HepG2 (cell line): ENCODE results near the gene THSD4. TPM values are rescaled to one million over a fixed set of nuclear protein-coding genes. Genes with fewer than 3 reads are reported as not detected.

Experiments
- ATAC-seq: fragments of 200-7000 bp; cut with Tn5 transposase; 3 replicates; pipeline ENCODE4 v1.9.1; 2020; ENCODE audit warnings: mild to moderate bottlenecking, moderate library complexity
- BruUV-seq: library from RNA; stranded (reverse); fragments of 400-500 nt; replicated peaks from 2 replicates; lab custom pipeline; 2021; lab: Mats Ljungman, UMichigan
- CTCF ChIA-PET: fragments of 300-600 bp; formaldehyde crosslinking; extraction: SDS; loops from one replicate; lab custom pipeline; 2021; ENCODE audit warnings: low total read pairs, inconsistent platforms, low intra/inter-chr PET ratio; lab: Yijun Ruan, JAX
- POLR2A ChIA-PET: fragments of 350-600 bp; sonication (Branson Sonifier 250); formaldehyde crosslinking; loops from one replicate; lab custom pipeline; 2020; ENCODE audit warnings: antibody characterized with exemption, inconsistent platforms; lab: Yijun Ruan, JAX
- DNase-seq: peaks from one replicate; pipeline ENCODE4 v3.0.0-alpha.2; 2015; ENCODE audit warnings: low spot score
- FAIRE-seq: peaks from 3 replicates; lab custom pipeline; 2011; peaks lifted over from hg19 to GRCh38; lab: Jason Lieb, UNC
- H2AFZ ChIP-seq: one replicate; pipeline ENCODE4 v1.6.1; 2011; ENCODE audit warnings: low read length, inconsistent platforms
- H3K27ac ChIP-seq: fragments of 300-600 bp; 3 replicates; pipeline ENCODE4 v1.8.0; 2011; ENCODE audit warnings: mixed run types, mild to moderate bottlenecking, mixed read lengths, low read length, inconsistent platforms; ENCODE audit not compliant: insufficient read depth; ENCODE audit errors: extremely low read length
- H3K27me3 ChIP-seq, 2 experiments: fragments of 200-600 bp in 1 of 2; 2 replicates in 1 of 2; 3 replicates in 1 of 2; pipeline versions ENCODE4 v1.6.0 to v1.8.0; 2011; ENCODE audit warnings: low read length in 2 of 2, mild to moderate bottlenecking in 2 of 2, moderate library complexity in 2 of 2, inconsistent platforms in 1 of 2; ENCODE audit not compliant: insufficient read depth in 2 of 2, control insufficient read depth in 1 of 2
- H3K36me3 ChIP-seq, 2 experiments: fragments of 200-600 bp in 1 of 2; replicated peaks in 1 of 2; 2 replicates in 1 of 2; 3 replicates in 1 of 2; pipeline versions ENCODE4 v1.5.1 to v1.8.0; 2011; ENCODE audit warnings: low read length in 2 of 2, inconsistent platforms in 1 of 2; ENCODE audit not compliant: insufficient read depth in 2 of 2, control insufficient read depth in 1 of 2
- H3K4me1 ChIP-seq: 2 replicates; pipeline ENCODE4 v1.5.1; 2012; ENCODE audit warnings: low read length, inconsistent platforms; ENCODE audit not compliant: insufficient read depth
- H3K4me2 ChIP-seq: 2 replicates; pipeline ENCODE4 v1.6.0; 2011; ENCODE audit warnings: low read depth, low read length, inconsistent platforms
- H3K4me3 ChIP-seq, 3 experiments: fragments of 200-600 bp in 1 of 3; sonication (generic), shearing (Covaris generic) in 1 of 3; replicated peaks in 1 of 3; 2 replicates each; pipeline ENCODE4 v1.5.1; 2011 to 2016; ENCODE audit warnings: low read length in 3 of 3, inconsistent platforms in 2 of 3, low read depth in 2 of 3, mild to moderate bottlenecking in 2 of 3, control low read depth in 1 of 3, mixed read lengths in 1 of 3; ENCODE audit not compliant: insufficient read depth in 1 of 3
- H3K79me2 ChIP-seq: one replicate; pipeline ENCODE4 v1.6.1; 2011; ENCODE audit warnings: low read length, inconsistent platforms; ENCODE audit not compliant: insufficient read depth
- H3K9ac ChIP-seq: 2 replicates; pipeline ENCODE4 v1.6.0; 2011; ENCODE audit warnings: mild to moderate bottlenecking, low read depth, low read length, inconsistent platforms; ENCODE audit not compliant: insufficient read depth
- H3K9me3 ChIP-seq: 2 replicates; pipeline ENCODE4 v1.5.1; 2012; ENCODE audit warnings: mild to moderate bottlenecking, low read length
- H4K20me1 ChIP-seq: 2 replicates; pipeline ENCODE4 v1.6.0; 2011; ENCODE audit warnings: inconsistent platforms, mild to moderate bottlenecking, low read length, moderate library complexity; ENCODE audit not compliant: insufficient read depth
- ELF1 ChIP-seq: sonication (generic); formaldehyde crosslinking; IDR thresholded peaks from 2 replicates; pipeline ENCODE4 v1.4.0; 2020; ENCODE audit warnings: missing genetic modification reagents
- REXO4 ChIP-seq: sonication (generic); formaldehyde crosslinking; IDR thresholded peaks from 2 replicates; pipeline ENCODE4 v1.8.0; 2022; ENCODE audit warnings: missing genetic modification reagents, mild to moderate bottlenecking, borderline replicate concordance
- TBP ChIP-seq: sonication (generic); formaldehyde crosslinking; IDR thresholded peaks from 2 replicates; pipeline ENCODE4 v1.5.0; 2020; ENCODE audit warnings: missing genetic modification reagents
- WGBS: methylation state at CpG from one replicate; pipeline ENCODE4 v1.1.6; 2017; ENCODE audit warnings: low lambda C conversion rate; 5-methylcytosine and 5-hydroxymethylcytosine counted together
- in situ Hi-C: cut with HindIII; loops from 2 replicates; pipeline ENCODE4 v1.10.0; 2017; ENCODE audit warnings: low pct_unique_long_range_greater_than_20kb; ENCODE audit not compliant: extremely low pct_ligation_motif_present
- intact Hi-C: fragments of 100-400 bp; cut with micrococcal nuclease; formaldehyde crosslinking; loops from one replicate; pipeline ENCODE4 v1.10.0; 2022; ENCODE audit not compliant: unreplicated experiment
- polyA plus RNA-seq, 8 experiments: library from polyadenylated mRNA; depleted of rRNA in 3 of 8; stranded (reverse) in 7 of 8; unstranded in 1 of 8; fragments of >200 nt; fragmentation: Illumina TruSeq in 4 of 8; extraction: Trizol in 4 of 8; gene quantifications; 2 replicates each; pipeline versions ENCODE4 v1.2.1 to v1.2.3, GENCODE V29; 2011 to 2016; ENCODE audit warnings: low read depth in 4 of 8, missing spikeins in 1 of 8, mixed read lengths in 1 of 8; ENCODE audit not compliant: insufficient read depth in 1 of 8
- total RNA-seq, 5 experiments: library from RNA; depleted of rRNA; stranded (reverse); fragments of >200 nt; fragmentation: Illumina TruSeq; extraction: Trizol; gene quantifications; 2 replicates each; pipeline ENCODE4 v1.2.3, GENCODE V29; 2016; ENCODE audit warnings: low read depth in 1 of 5
- TF ChIP-seq, protein P1 (sequence below), 2 experiments: sonication (generic) in 1 of 2; formaldehyde crosslinking in 1 of 2; IDR thresholded peaks; 2 replicates each; pipeline versions ENCODE4 v1.4.0 to v1.6.1; 2018 to 2020; ENCODE audit warnings: missing genetic modification reagents in 2 of 2, borderline replicate concordance in 1 of 2, low read depth in 1 of 2, mild to moderate bottlenecking in 1 of 2, missing biosample characterization in 1 of 2
- TF ChIP-seq, protein P2 (sequence below): sonication (generic); formaldehyde crosslinking; IDR thresholded peaks from 2 replicates; pipeline ENCODE4 v1.5.0; 2020; ENCODE audit warnings: missing genetic modification reagents
- TF ChIP-seq, protein P3 (sequence below): sonication (generic); formaldehyde crosslinking; IDR thresholded peaks from 2 replicates; pipeline ENCODE4 v1.4.0; 2020; ENCODE audit warnings: missing genetic modification reagents
- TF ChIP-seq, protein P4 (sequence below): sonication (generic); formaldehyde crosslinking; conservative IDR thresholded peaks from 2 replicates; pipeline ENCODE4 v1.5.0; 2020; ENCODE audit warnings: missing genetic modification reagents

The THSD4 gene
- total and polyA plus RNA-seq, 2 of the 13 experiments (the other 11 are each of a cell fraction or from before 2014, with no cell fraction given): 0.07 to 0.21 TPM

DNA sequence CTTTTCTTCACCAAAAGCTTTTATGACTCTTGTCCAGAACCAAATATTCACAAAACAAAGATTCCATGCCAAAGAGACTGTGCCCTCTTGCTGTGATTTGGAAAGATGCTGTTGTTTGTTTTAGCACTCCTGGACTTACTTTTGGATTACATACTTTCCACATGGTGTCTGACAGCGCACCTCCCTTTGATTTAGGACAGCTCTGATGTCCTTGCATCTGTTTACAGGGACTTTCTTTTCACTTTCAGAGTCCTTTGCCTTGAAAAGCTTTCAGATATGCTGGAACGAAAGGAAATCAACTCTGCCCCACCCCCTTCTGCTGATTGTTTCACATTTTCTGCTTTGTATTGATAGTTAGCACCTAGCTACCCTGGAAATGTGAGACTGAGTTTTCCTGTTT is 562.1 kb downstream of the THSD4 start (continued):
- TF ChIP-seq TBP (CRISPR knock-in tag): no peak
- TF ChIP-seq, protein P1, sequence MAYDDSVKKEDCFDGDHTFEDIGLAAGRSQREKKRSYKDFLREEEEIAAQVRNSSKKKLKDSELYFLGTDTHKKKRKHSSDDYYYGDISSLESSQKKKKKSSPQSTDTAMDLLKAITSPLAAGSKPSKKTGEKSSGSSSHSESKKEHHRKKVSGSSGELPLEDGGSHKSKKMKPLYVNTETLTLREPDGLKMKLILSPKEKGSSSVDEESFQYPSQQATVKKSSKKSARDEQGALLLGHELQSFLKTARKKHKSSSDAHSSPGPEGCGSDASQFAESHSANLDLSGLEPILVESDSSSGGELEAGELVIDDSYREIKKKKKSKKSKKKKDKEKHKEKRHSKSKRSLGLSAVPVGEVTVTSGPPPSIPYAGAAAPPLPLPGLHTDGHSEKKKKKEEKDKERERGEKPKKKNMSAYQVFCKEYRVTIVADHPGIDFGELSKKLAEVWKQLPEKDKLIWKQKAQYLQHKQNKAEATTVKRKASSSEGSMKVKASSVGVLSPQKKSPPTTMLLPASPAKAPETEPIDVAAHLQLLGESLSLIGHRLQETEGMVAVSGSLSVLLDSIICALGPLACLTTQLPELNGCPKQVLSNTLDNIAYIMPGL (CRISPR knock-in tag; IDR thresholded peaks at IDR 0.05; ENCODE audit: borderline replicate concordance in 1 of 2, low read depth in 1 of 2): no peak
- TF ChIP-seq, all 625 proteins: peak for 11

DNA sequence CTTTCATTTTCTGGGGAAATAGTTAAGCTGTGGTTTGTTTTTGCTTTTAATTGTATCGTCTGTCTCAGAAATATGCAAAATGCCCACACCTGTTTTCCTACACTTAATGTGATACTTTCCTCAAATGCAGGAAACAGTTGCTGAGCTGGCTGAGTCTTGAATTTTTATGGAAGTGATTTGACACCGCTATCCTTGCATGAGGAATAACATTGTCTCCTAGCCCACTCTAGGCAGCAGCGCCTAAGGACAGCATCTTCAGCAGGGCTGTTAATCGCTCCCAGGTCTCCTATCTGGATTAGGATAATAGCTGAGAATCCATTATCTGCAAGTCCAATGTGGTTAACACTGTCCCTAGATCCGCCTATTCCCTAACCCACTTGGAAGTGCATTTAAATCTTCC is 562.5 kb downstream of the THSD4 start:
- ATAC-seq: no peak
- H3K4me2 ChIP-seq: 0 out of 2 replicates have a peak overlapping the region, but pooled peaks have one; percentile 3
- ChIA-PET POLR2A (interaction anchor here (1.9 kb wide), 1 partner anchor 17 kb away, joined by 6 read pairs; no protein-coding TSS in a partner anchor), CTCF (no interaction called here)
- no peak for DNase-seq
- intact Hi-C loops (no loop called here), in situ Hi-C loops (no loop called here)
- H3K27ac ChIP-seq: no peak overlapping the region
- TF ChIP-seq ELF1 (CRISPR knock-in tag) (no peak), REXO4 (CRISPR knock-in tag) (no peak)
- TF ChIP-seq, protein P2, sequence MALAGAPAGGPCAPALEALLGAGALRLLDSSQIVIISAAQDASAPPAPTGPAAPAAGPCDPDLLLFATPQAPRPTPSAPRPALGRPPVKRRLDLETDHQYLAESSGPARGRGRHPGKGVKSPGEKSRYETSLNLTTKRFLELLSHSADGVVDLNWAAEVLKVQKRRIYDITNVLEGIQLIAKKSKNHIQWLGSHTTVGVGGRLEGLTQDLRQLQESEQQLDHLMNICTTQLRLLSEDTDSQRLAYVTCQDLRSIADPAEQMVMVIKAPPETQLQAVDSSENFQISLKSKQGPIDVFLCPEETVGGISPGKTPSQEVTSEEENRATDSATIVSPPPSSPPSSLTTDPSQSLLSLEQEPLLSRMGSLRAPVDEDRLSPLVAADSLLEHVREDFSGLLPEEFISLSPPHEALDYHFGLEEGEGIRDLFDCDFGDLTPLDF: no peak
- TF ChIP-seq, protein P3, sequence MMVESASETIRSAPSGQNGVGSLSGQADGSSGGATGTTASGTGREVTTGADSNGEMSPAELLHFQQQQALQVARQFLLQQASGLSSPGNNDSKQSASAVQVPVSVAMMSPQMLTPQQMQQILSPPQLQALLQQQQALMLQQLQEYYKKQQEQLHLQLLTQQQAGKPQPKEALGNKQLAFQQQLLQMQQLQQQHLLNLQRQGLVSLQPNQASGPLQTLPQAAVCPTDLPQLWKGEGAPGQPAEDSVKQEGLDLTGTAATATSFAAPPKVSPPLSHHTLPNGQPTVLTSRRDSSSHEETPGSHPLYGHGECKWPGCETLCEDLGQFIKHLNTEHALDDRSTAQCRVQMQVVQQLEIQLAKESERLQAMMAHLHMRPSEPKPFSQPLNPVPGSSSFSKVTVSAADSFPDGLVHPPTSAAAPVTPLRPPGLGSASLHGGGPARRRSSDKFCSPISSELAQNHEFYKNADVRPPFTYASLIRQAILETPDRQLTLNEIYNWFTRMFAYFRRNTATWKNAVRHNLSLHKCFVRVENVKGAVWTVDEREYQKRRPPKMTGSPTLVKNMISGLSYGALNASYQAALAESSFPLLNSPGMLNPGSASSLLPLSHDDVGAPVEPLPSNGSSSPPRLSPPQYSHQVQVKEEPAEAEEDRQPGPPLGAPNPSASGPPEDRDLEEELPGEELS: no peak
- TF ChIP-seq, protein P4, sequence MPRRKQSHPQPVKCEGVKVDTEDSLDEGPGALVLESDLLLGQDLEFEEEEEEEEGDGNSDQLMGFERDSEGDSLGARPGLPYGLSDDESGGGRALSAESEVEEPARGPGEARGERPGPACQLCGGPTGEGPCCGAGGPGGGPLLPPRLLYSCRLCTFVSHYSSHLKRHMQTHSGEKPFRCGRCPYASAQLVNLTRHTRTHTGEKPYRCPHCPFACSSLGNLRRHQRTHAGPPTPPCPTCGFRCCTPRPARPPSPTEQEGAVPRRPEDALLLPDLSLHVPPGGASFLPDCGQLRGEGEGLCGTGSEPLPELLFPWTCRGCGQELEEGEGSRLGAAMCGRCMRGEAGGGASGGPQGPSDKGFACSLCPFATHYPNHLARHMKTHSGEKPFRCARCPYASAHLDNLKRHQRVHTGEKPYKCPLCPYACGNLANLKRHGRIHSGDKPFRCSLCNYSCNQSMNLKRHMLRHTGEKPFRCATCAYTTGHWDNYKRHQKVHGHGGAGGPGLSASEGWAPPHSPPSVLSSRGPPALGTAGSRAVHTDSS: no peak
- H4K20me1 ChIP-seq: no peaks in the 10 kb centered on the region
- H3K9me3 ChIP-seq: no peaks in the 10 kb centered on the region
- H3K27me3 ChIP-seq: peaks cover 1 to 6% of the 10 kb centered on the region in 2 experiments; a peak in 2 of 5 replicates
- BruUV-seq: no TSS peak
- no peaks in the 10 kb centered on the region for H3K79me2 ChIP-seq
- no peak overlapping the region for H3K4me3 ChIP-seq
- H3K4me1 ChIP-seq: peaks cover 57% of the 10 kb centered on the region
- H3K36me3 ChIP-seq: no peaks in the 10 kb centered on the region
- no peak overlapping the region for H2AFZ ChIP-seq
- H3K9ac ChIP-seq: no peak overlapping the region
- WGBS: 74% methylated on average over 5 of the region's 5 CpGs
- no peak for FAIRE-seq
